SK-N-SH (cell line): Measurements from ENCODE around the gene SRPK1. TPM values are rescaled to one million over a fixed set of nuclear protein-coding genes. Genes with fewer than 3 reads are reported as not detected.

Experiments
- CTCF ChIA-PET: fragments of 300-600, 350-600 bp; formaldehyde crosslinking; extraction: SDS; loops from one replicate; lab custom pipeline; 2021; lab: Yijun Ruan, JAX
- POLR2A ChIA-PET: fragments of 350-600 bp; sonication (Branson Sonifier 250); formaldehyde crosslinking; extraction: SDS; loops from one replicate; lab custom pipeline; 2020; ENCODE audit warnings: antibody characterized with exemption, inconsistent platforms; lab: Yijun Ruan, JAX
- DNase-seq: peaks from one replicate; pipeline ENCODE4 v3.0.0; 2012
- H2AFZ ChIP-seq: fragments of 200-600 bp; sonication (generic); 2 replicates; pipeline ENCODE4 v1.8.1; 2016; ENCODE audit warnings: antibody characterized with exemption, mild to moderate bottlenecking, low read depth
- H3F3A ChIP-seq: fragments of 200-600 bp; sonication (generic); replicated peaks from 2 replicates; pipeline ENCODE3; 2016; ENCODE audit warnings: antibody characterized with exemption, mild to moderate bottlenecking; ENCODE audit not compliant: insufficient read depth
- H3K27ac ChIP-seq, 2 experiments: fragments of 200-500 bp in 1 of 2; fragments of 200-600 bp in 1 of 2; sonication (Bioruptor generic) in 1 of 2; sonication (generic), shearing (Covaris generic) in 1 of 2; 2 replicates each; pipeline versions ENCODE4 v1.5.1 to v1.6.1; 2014 to 2016; ENCODE audit warnings: low read depth in 2 of 2, inconsistent platforms in 1 of 2, low read length in 1 of 2, mild to moderate bottlenecking in 1 of 2, mixed read lengths in 1 of 2
- H3K27me3 ChIP-seq: fragments of 200-600 bp; sonication (generic), shearing (Covaris generic); 2 replicates; pipeline ENCODE4 v1.6.1; 2016; ENCODE audit warnings: mixed run types; ENCODE audit not compliant: insufficient read depth
- H3K36me3 ChIP-seq, 2 experiments: fragments of 200-500 bp in 1 of 2; fragments of 200-600 bp in 1 of 2; sonication (Bioruptor generic) in 1 of 2; sonication (generic) in 1 of 2; replicated peaks in 1 of 2; 2 replicates each; pipeline versions ENCODE3 to v1.5.1; 2014 to 2016; ENCODE audit warnings: low read length in 1 of 2, mild to moderate bottlenecking in 1 of 2; ENCODE audit not compliant: insufficient read depth in 2 of 2, control insufficient read depth in 1 of 2
- H3K4me1 ChIP-seq, 2 experiments: fragments of 200-500 bp in 1 of 2; fragments of 200-600 bp in 1 of 2; sonication (Bioruptor generic) in 1 of 2; sonication (generic), shearing (Covaris generic) in 1 of 2; 2 replicates each; pipeline versions ENCODE4 v1.5.1 to v1.6.1; 2014 to 2016; ENCODE audit warnings: low read depth in 1 of 2, low read length in 1 of 2, mixed run types in 1 of 2; ENCODE audit not compliant: insufficient read depth in 2 of 2, control insufficient read depth in 1 of 2
- H3K4me2 ChIP-seq: fragments of 200-600 bp; sonication (generic), shearing (Covaris generic); 2 replicates; pipeline ENCODE4 v1.6.1; 2017; ENCODE audit warnings: mixed run types
- H3K4me3 ChIP-seq, 2 experiments: fragments of 200-500 bp in 1 of 2; fragments of 200-600 bp in 1 of 2; sonication (Bioruptor generic) in 1 of 2; sonication (generic), shearing (Covaris generic) in 1 of 2; 2 replicates each; pipeline versions ENCODE4 v1.5.1 to v1.8.1; 2014 to 2016; ENCODE audit warnings: low read depth in 2 of 2, inconsistent platforms in 1 of 2, low read length in 1 of 2, mild to moderate bottlenecking in 1 of 2, mixed read lengths in 1 of 2, moderate library complexity in 1 of 2
- H3K79me2 ChIP-seq: fragments of 200-600 bp; sonication (generic); 2 replicates; pipeline ENCODE4 v1.8.1; 2017; ENCODE audit warnings: mild to moderate bottlenecking; ENCODE audit not compliant: insufficient read depth
- H3K9ac ChIP-seq: fragments of 200-600 bp; sonication (generic); 2 replicates; pipeline ENCODE4 v1.6.1; 2017; ENCODE audit warnings: mixed run types
- H3K9me2 ChIP-seq: fragments of 200-600 bp; sonication (generic); 2 replicates; pipeline ENCODE4 v1.6.1; 2017; ENCODE audit warnings: mixed run types
- H3K9me3 ChIP-seq: fragments of 200-600 bp; sonication (generic); 2 replicates; pipeline ENCODE4 v1.6.1; 2017; ENCODE audit warnings: mixed run types, mild to moderate bottlenecking, moderate library complexity
- H4K20me1 ChIP-seq: fragments of 200-600 bp; sonication (generic); 2 replicates; pipeline ENCODE4 v1.6.1; 2017; ENCODE audit warnings: mild to moderate bottlenecking, mixed run types; ENCODE audit not compliant: insufficient read depth
- CHD2 ChIP-seq: fragments of 150-350 bp; IDR thresholded peaks from 2 replicates; pipeline ENCODE4 v1.6.1; 2018; ENCODE audit warnings: low read length; ENCODE audit not compliant: partially characterized antibody
- ELF1 ChIP-seq: IDR thresholded peaks from 2 replicates; pipeline ENCODE4 v1.4.0; 2012
- FOSL2 ChIP-seq: IDR thresholded peaks from 2 replicates; pipeline ENCODE4 v1.4.0; 2012; ENCODE audit warnings: low read depth, mild to moderate bottlenecking, moderate library complexity, borderline replicate concordance
- FOXJ3 ChIP-seq: sonication (generic); formaldehyde crosslinking; IDR thresholded peaks from 2 replicates; pipeline ENCODE4 v1.5.1; 2020; ENCODE audit warnings: mild to moderate bottlenecking, missing genetic modification reagents
- FOXM1 ChIP-seq: IDR thresholded peaks from 2 replicates; pipeline ENCODE4 v1.4.0; 2012; ENCODE audit warnings: low read depth, mild to moderate bottlenecking
- GATA2 ChIP-seq: sonication (generic); formaldehyde crosslinking; IDR thresholded peaks from 2 replicates; pipeline ENCODE4 v1.5.0; 2020; ENCODE audit warnings: mild to moderate bottlenecking, missing genetic modification reagents
- MEF2A ChIP-seq: IDR thresholded peaks from 2 replicates; pipeline ENCODE4 v1.4.0; 2012; ENCODE audit warnings: low read depth, borderline replicate concordance
- MXI1 ChIP-seq: IDR thresholded peaks from 2 replicates; pipeline ENCODE4 v1.6.1; 2012; ENCODE audit warnings: mild to moderate bottlenecking, low read depth, low read length, improper control_type of control experiment
- POLR2AphosphoS5 ChIP-seq: IDR thresholded peaks from 2 replicates; pipeline ENCODE4 v1.6.1; 2012; ENCODE audit warnings: low read depth, low read length
- TAF1 ChIP-seq: IDR thresholded peaks from 2 replicates; pipeline ENCODE4 v1.6.1; 2012; ENCODE audit warnings: low read depth, mild to moderate bottlenecking, low read length, moderate library complexity, borderline replicate concordance
- TEAD4 ChIP-seq: IDR thresholded peaks from 2 replicates; pipeline ENCODE4 v1.4.0; 2012; ENCODE audit warnings: mild to moderate bottlenecking, borderline replicate concordance; ENCODE audit not compliant: insufficient read depth
- WGBS: methylation state at CpG from one replicate; pipeline ENCODE4 v1.1.6; 2017; ENCODE audit warnings: low lambda C conversion rate; 5-methylcytosine and 5-hydroxymethylcytosine counted together
- polyA plus RNA-seq, 3 experiments: library from polyadenylated mRNA; depleted of rRNA; stranded (reverse); fragments of >200 nt; gene quantifications; 2 replicates each; pipeline ENCODE4 v1.2.3, GENCODE V29; 2012
- TF ChIP-seq, protein P1 (sequence below): IDR thresholded peaks from 2 replicates; pipeline ENCODE4 v1.6.1; 2012; ENCODE audit warnings: mild to moderate bottlenecking, low read depth, low read length, moderate library complexity
- TF ChIP-seq, protein P2 (sequence below): fragments of 150-350 bp; IDR thresholded peaks from 2 replicates; pipeline ENCODE4 v1.6.1; 2016; ENCODE audit warnings: mild to moderate bottlenecking, low read depth, low read length
- TF ChIP-seq, protein P3 (sequence below): fragments of 200-600 bp; sonication (generic); IDR thresholded peaks from 2 replicates; pipeline ENCODE4 v1.6.1; 2017; ENCODE audit warnings: antibody characterized with exemption, mild to moderate bottlenecking, moderate library complexity
- TF ChIP-seq, protein P4 (sequence below): IDR thresholded peaks from 2 replicates; pipeline ENCODE4; 2012
- TF ChIP-seq, protein P5 (sequence below): IDR thresholded peaks from 2 replicates; pipeline ENCODE4 v1.4.0; 2012; ENCODE audit warnings: low read depth

Gene SRPK1
- polyA plus RNA-seq, 1 of the 3 experiments (the other 2 are of a cell fraction), result 10.6 TPM

DNA sequence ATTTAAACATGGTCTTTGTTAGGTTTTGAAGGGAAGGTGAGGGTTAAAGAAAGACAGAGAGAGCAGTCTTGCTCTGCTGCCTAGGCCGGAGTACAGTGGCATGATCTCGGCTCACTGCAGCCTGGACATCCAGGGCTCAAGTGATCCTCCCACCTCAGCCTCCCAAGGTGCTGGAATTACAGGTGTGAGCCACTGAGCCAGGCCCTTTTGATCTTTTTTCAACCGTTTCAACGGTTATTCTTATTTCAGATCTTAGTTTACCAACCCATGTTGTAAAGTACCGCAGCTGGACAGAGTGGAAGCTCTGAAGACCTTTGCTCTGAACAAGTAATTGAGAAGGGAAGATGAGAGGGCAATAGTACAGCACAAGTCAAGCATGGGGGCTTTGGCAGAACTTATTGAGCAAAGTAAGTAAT lies 1.2 kb upstream of the SRPK1 start (continued):
- TF ChIP-seq, protein P1, sequence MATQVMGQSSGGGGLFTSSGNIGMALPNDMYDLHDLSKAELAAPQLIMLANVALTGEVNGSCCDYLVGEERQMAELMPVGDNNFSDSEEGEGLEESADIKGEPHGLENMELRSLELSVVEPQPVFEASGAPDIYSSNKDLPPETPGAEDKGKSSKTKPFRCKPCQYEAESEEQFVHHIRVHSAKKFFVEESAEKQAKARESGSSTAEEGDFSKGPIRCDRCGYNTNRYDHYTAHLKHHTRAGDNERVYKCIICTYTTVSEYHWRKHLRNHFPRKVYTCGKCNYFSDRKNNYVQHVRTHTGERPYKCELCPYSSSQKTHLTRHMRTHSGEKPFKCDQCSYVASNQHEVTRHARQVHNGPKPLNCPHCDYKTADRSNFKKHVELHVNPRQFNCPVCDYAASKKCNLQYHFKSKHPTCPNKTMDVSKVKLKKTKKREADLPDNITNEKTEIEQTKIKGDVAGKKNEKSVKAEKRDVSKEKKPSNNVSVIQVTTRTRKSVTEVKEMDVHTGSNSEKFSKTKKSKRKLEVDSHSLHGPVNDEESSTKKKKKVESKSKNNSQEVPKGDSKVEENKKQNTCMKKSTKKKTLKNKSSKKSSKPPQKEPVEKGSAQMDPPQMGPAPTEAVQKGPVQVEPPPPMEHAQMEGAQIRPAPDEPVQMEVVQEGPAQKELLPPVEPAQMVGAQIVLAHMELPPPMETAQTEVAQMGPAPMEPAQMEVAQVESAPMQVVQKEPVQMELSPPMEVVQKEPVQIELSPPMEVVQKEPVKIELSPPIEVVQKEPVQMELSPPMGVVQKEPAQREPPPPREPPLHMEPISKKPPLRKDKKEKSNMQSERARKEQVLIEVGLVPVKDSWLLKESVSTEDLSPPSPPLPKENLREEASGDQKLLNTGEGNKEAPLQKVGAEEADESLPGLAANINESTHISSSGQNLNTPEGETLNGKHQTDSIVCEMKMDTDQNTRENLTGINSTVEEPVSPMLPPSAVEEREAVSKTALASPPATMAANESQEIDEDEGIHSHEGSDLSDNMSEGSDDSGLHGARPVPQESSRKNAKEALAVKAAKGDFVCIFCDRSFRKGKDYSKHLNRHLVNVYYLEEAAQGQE, result no peak
- TF ChIP-seq ELF1 (no peak), POLR2AphosphoS5 (no peak), TEAD4 (no peak)
- TF ChIP-seq, protein P2, sequence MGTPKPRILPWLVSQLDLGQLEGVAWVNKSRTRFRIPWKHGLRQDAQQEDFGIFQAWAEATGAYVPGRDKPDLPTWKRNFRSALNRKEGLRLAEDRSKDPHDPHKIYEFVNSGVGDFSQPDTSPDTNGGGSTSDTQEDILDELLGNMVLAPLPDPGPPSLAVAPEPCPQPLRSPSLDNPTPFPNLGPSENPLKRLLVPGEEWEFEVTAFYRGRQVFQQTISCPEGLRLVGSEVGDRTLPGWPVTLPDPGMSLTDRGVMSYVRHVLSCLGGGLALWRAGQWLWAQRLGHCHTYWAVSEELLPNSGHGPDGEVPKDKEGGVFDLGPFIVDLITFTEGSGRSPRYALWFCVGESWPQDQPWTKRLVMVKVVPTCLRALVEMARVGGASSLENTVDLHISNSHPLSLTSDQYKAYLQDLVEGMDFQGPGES, result no peak

DNA sequence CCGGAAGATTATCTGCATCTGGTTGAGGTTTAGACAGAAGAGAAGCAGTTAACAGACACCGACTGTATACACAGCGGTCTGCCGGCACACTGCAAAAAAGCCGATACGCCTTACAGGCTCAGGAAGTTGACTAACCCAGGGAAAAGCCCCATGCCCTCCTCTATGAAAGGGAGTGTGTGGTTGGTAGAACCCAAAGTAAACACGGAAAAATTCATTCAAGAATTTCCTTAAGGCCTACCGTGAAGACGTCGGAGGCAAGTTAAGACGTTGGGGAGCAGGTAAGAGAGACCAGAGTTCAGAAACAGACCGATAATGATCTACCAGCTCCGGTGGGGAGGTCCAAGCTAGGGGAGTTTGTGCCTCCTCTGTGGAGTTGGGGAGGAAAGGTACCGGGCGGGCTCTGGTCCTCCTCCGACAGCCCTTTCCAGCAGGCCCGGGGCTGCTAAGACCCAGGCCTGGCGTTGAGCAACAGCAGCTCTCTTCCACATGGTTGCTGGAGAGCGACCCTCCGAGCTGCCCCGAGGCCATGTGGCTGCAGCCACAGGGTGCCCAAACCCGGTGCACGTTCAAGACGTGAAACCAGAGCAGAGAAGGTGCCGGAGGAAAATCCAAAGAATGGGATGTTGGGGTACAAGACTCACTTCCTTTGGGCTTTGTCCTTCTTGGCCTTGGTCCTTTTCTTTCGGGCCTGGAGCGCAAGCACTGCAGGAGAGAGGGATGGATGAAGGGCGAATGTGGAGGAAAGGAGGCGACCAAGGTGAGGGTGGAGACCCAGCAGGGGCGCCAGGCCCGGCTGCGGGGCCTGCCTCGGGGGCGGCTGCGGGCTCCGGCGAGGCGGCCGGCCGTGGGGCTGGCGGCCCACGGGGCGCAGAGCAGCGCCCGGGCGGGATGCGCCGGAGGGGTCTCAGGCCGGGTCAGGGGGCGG lies 809 bp downstream of the SRPK1 start:
- WGBS, result under 1% methylated on average over 28 of the region's 50 CpGs
- Histone ChIP-seq H3K4me2 (peak overlapping the region; percentile 85), H3K79me2 (peaks cover 58% of the 10 kb centered on the region), H3K36me3 (peaks cover 0 to 3% of the 10 kb centered on the region in 2 experiments), H2AFZ (peak overlapping the region; percentile 59; the same call in 1 of the 2 replicates), H3F3A (no peaks in the 10 kb centered on the region), H3K9me2 (no peaks in the 10 kb centered on the region), H3K27ac (peak overlapping the region; percentile 60 to 73), H3K9me3 (no peaks in the 10 kb centered on the region), H3K4me1 (peaks cover 7 to 9% of the 10 kb centered on the region in 2 experiments; a peak in 3 of 4 replicates), H3K4me3 (peak overlapping the region; percentile 76 to 82), H3K9ac (peak overlapping the region; percentile 77), H4K20me1 (peaks cover 7% of the 10 kb centered on the region; the same call in 1 of the 2 replicates), H3K27me3 (no peaks in the 10 kb centered on the region)
- POLR2A ChIA-PET, result no interaction called here
- CTCF ChIA-PET, result interaction anchor here (1.3 to 1.9 kb wide), 2 partner anchors 25 to 175 kb away, joined by 3 to 9 read pairs; no protein-coding TSS in a partner anchor
- peak; percentile 56 for DNase-seq
- TF ChIP-seq FOXM1 (no peak), ELF1 (0 out of 2 replicates have a peak, but pooled peaks have one; percentile 16), MEF2A (no peak), TAF1 (no peak), FOXJ3 (CRISPR knock-in tag) (no peak), CHD2 (no peak), TEAD4 (no peak), MXI1 (peak; percentile 82), GATA2 (no peak), FOSL2 (no peak)
- TF ChIP-seq, protein P3, sequence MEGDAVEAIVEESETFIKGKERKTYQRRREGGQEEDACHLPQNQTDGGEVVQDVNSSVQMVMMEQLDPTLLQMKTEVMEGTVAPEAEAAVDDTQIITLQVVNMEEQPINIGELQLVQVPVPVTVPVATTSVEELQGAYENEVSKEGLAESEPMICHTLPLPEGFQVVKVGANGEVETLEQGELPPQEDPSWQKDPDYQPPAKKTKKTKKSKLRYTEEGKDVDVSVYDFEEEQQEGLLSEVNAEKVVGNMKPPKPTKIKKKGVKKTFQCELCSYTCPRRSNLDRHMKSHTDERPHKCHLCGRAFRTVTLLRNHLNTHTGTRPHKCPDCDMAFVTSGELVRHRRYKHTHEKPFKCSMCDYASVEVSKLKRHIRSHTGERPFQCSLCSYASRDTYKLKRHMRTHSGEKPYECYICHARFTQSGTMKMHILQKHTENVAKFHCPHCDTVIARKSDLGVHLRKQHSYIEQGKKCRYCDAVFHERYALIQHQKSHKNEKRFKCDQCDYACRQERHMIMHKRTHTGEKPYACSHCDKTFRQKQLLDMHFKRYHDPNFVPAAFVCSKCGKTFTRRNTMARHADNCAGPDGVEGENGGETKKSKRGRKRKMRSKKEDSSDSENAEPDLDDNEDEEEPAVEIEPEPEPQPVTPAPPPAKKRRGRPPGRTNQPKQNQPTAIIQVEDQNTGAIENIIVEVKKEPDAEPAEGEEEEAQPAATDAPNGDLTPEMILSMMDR, result no peak
- TF ChIP-seq, protein P4, sequence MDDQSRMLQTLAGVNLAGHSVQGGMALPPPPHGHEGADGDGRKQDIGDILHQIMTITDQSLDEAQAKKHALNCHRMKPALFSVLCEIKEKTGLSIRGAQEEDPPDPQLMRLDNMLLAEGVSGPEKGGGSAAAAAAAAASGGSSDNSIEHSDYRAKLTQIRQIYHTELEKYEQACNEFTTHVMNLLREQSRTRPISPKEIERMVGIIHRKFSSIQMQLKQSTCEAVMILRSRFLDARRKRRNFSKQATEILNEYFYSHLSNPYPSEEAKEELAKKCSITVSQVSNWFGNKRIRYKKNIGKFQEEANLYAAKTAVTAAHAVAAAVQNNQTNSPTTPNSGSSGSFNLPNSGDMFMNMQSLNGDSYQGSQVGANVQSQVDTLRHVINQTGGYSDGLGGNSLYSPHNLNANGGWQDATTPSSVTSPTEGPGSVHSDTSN, result no peak
- TF ChIP-seq, protein P5, sequence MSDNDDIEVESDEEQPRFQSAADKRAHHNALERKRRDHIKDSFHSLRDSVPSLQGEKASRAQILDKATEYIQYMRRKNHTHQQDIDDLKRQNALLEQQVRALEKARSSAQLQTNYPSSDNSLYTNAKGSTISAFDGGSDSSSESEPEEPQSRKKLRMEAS, result 0 out of 2 replicates have a peak, but pooled peaks have one; percentile 23
- TF ChIP-seq, protein P1, result peak; percentile 47; the same call in 1 of the 2 replicates
